Measurements from ENCODE around the gene MXI1.

DNA sequence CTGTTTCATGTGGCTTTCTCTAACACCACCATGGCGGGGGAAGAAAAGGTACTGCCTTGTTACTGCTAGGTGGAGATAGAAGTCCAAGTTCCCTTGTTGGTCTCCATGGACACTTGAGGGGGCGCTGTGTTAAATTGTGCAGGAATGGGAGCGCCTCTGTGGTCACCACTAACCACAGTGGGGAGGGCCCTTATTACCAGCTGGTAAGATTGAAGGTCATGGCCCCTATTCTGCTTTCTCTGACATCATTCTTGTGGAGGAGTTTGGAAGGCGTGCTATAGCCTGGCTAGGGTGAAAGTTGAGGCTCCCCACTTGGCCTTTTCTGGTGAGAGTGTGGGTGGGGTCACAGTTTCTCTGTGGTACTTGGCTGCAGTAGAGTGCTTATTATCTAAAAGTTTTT lies 14.9 kb upstream of the MXI1 start:
- TF ChIP-seq, protein P1, sequence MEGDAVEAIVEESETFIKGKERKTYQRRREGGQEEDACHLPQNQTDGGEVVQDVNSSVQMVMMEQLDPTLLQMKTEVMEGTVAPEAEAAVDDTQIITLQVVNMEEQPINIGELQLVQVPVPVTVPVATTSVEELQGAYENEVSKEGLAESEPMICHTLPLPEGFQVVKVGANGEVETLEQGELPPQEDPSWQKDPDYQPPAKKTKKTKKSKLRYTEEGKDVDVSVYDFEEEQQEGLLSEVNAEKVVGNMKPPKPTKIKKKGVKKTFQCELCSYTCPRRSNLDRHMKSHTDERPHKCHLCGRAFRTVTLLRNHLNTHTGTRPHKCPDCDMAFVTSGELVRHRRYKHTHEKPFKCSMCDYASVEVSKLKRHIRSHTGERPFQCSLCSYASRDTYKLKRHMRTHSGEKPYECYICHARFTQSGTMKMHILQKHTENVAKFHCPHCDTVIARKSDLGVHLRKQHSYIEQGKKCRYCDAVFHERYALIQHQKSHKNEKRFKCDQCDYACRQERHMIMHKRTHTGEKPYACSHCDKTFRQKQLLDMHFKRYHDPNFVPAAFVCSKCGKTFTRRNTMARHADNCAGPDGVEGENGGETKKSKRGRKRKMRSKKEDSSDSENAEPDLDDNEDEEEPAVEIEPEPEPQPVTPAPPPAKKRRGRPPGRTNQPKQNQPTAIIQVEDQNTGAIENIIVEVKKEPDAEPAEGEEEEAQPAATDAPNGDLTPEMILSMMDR (conservative IDR thresholded peaks at IDR 0.05; ENCODE audit: low read depth, low read length), result no peak
- no peak for TF ChIP-seq RFX5 (IDR thresholded peaks at IDR 0.05; ENCODE audit: low read depth, low read length)
- no peak for TF ChIP-seq CEBPB (IDR thresholded peaks at IDR 0.05; ENCODE audit: low read depth, low read length)
- TF ChIP-seq POLR2A (IDR thresholded peaks at IDR 0.05; ENCODE audit: low read depth, low read length), result no peak
- TF ChIP-seq, protein P2, sequence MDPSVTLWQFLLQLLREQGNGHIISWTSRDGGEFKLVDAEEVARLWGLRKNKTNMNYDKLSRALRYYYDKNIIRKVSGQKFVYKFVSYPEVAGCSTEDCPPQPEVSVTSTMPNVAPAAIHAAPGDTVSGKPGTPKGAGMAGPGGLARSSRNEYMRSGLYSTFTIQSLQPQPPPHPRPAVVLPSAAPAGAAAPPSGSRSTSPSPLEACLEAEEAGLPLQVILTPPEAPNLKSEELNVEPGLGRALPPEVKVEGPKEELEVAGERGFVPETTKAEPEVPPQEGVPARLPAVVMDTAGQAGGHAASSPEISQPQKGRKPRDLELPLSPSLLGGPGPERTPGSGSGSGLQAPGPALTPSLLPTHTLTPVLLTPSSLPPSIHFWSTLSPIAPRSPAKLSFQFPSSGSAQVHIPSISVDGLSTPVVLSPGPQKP (IDR thresholded peaks at IDR 0.05; ENCODE audit: borderline replicate concordance, low read depth, low read length), result no peak
- no peak for TF ChIP-seq MXI1 (IDR thresholded peaks at IDR 0.05; ENCODE audit: borderline replicate concordance, low read depth, low read length)
